Activated B cell treated with CpG ODN at 0.5 μM for 24 hours (primary cell): ENCODE results near the gene SPRY1. TPM values are rescaled to one million over a fixed set of nuclear protein-coding genes. Genes with fewer than 3 reads are reported as not detected.
A peak's percentile ranks its signal among the peaks of the same experiment; 100 is the strongest.

Experiments used
- ATAC-seq: fragments of 200-7000 bp; cut with Tn5 transposase; one replicate; pipeline ENCODE4 v1.10.0; 2021; ENCODE audit warnings: low read depth, mild to moderate bottlenecking, moderate library complexity
- CTCF ChIA-PET: fragments of 350-600 bp; sonication (Branson Sonifier 250); formaldehyde crosslinking; loops from one replicate; lab custom pipeline; 2021; ENCODE audit warnings: antibody characterized with exemption; lab: Charles Lee
- POLR2A ChIA-PET: fragments of 350-600 bp; sonication (Branson Sonifier 250); formaldehyde crosslinking; loops from one replicate; lab custom pipeline; 2021; ENCODE audit warnings: antibody characterized with exemption; lab: Charles Lee
- DNase-seq: peaks from one replicate; pipeline ENCODE4 v3.0.0; 2022
- H3K27ac Mint-ChIP-seq: one replicate; pipeline ENCODE4 v1.8.0; 2020; ENCODE audit warnings: mixed read lengths
- H3K27me3 Mint-ChIP-seq: one replicate; pipeline ENCODE4 v1.8.0; 2021; ENCODE audit warnings: mixed read lengths
- H3K36me3 Mint-ChIP-seq: one replicate; pipeline ENCODE4 v1.8.0; 2021; ENCODE audit warnings: low read depth, mixed read lengths
- H3K4me1 Mint-ChIP-seq: one replicate; pipeline ENCODE4 v1.8.0; 2021; ENCODE audit warnings: mixed read lengths
- H3K4me3 Mint-ChIP-seq: one replicate; pipeline ENCODE4 v1.8.0; 2020; ENCODE audit warnings: mild to moderate bottlenecking, mixed read lengths
- H3K9me3 Mint-ChIP-seq: one replicate; pipeline ENCODE4 v1.8.0; 2020; ENCODE audit warnings: mixed read lengths
- CTCF ChIP-seq: fragments of 200-600 bp; IDR thresholded peaks from one replicate; pipeline ENCODE4 v1.8.0; 2022; ENCODE audit warnings: antibody characterized with exemption, mild to moderate bottlenecking
- intact Hi-C: fragments of 100-400 bp; cut with micrococcal nuclease; formaldehyde crosslinking; loops from one replicate; pipeline ENCODE4 v1.15.1; 2024
- total RNA-seq: library from RNA; stranded (reverse); gene quantifications from 2 replicates; pipeline ENCODE4 v1.2.3, GENCODE V29; 2022

Gene SPRY1
- total RNA-seq, 1 donor from 2014 or later: 4.1 TPM

DNA sequence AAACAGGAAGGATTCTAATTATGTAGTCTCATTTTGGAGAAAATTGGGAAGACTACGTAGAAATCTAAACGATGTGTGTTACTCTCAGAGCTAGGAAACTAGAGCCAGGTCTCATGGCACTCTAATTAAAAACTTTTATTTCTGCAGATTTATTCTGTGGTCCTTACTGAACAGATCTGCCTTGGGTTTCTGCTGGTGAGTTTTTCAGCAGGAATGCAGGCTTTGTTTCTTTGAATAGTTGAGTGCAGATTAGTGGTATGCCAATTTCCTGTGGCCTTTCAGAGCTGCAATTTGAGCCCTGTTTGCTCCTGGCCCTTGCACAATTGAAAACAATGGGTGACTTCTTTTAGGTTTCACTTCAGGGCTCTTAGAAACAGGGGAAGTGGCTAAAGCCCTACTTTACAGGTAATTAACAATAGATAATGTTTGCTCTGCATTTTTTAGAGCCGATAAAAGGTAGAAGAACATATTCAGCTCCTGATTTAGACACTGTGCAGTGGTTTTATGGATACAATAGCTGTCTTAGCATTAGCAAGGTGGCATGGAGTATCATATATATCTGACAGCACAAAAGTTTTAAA lies 21.8 kb downstream of the SPRY1 start:
- POLR2A ChIA-PET: interaction anchor here (0.7 kb wide), 2 partner anchors 26 to 34 kb away, joined by 3 read pairs; no protein-coding TSS in a partner anchor
- H3K27me3 Mint-ChIP-seq: peaks cover 2% of the 10 kb centered on the region
- ATAC-seq (peak; percentile 42), DNase-seq (no peak)
- intact Hi-C loops: loop anchor here (2.0 kb wide), 1 partner anchor 20 kb away; no protein-coding TSS in a partner anchor
- peaks cover 34% of the 10 kb centered on the region for H3K4me1 Mint-ChIP-seq
- peak overlapping the region; percentile 15 for H3K4me3 Mint-ChIP-seq
- CTCF ChIA-PET: interaction anchor here (0.6 kb wide), 1 partner anchor 1270 kb away, joined by 3 read pairs; no protein-coding TSS in a partner anchor
- no peak overlapping the region for H3K27ac Mint-ChIP-seq
- no peaks in the 10 kb centered on the region for H3K9me3 Mint-ChIP-seq
- TF ChIP-seq CTCF: no peak
- H3K36me3 Mint-ChIP-seq: no peaks in the 10 kb centered on the region

- intact Hi-C loops: loop anchor here (2.0 kb wide), 1 partner anchor 21 kb away; no protein-coding TSS in a partner anchor
- no peak overlapping the region for H3K27ac Mint-ChIP-seq
- H3K27me3 Mint-ChIP-seq: peaks cover 2% of the 10 kb centered on the region
- ChIA-PET CTCF (no interaction called here), POLR2A (interaction anchor here (0.7 kb wide), 1 partner anchor 22 kb away, joined by 3 read pairs; no protein-coding TSS in a partner anchor)
- H3K4me3 Mint-ChIP-seq: no peak overlapping the region
- peaks cover 38% of the 10 kb centered on the region for H3K4me1 Mint-ChIP-seq
- no peaks in the 10 kb centered on the region for H3K9me3 Mint-ChIP-seq
- no peak for ATAC-seq
- no peak for DNase-seq
- no peak for TF ChIP-seq CTCF
- no peaks in the 10 kb centered on the region for H3K36me3 Mint-ChIP-seq
These were observed 23.5 kb downstream of the SPRY1 start for GRCh38 chr4:123419885-123420755.

- peaks cover 2% of the 10 kb centered on the region for H3K27me3 Mint-ChIP-seq
- peaks cover 34% of the 10 kb centered on the region for H3K4me1 Mint-ChIP-seq
- no peaks in the 10 kb centered on the region for H3K9me3 Mint-ChIP-seq
- no peak overlapping the region for H3K4me3 Mint-ChIP-seq
- no peak for TF ChIP-seq CTCF
- POLR2A ChIA-PET: no interaction called here
- intact Hi-C loops: no loop called here
- CTCF ChIA-PET: no interaction called here
- no peaks in the 10 kb centered on the region for H3K36me3 Mint-ChIP-seq
- ATAC-seq (no peak), DNase-seq (no peak)
- no peak overlapping the region for H3K27ac Mint-ChIP-seq
These were observed 24.8 kb downstream of the SPRY1 start for GRCh38 chr4:123421227-123421936.

GRCh38 chr4:123421937-123422781 lies 25.6 kb downstream of the SPRY1 start:
- DNase-seq (no peak), ATAC-seq (no peak)
- no peaks in the 10 kb centered on the region for H3K9me3 Mint-ChIP-seq
- intact Hi-C loops: loop anchor here (2.0 kb wide), 1 partner anchor 29 kb away; no protein-coding TSS in a partner anchor
- H3K27me3 Mint-ChIP-seq: no peaks in the 10 kb centered on the region
- peak overlapping the region; percentile 32 for H3K4me3 Mint-ChIP-seq
- peak overlapping the region; percentile 35 for H3K27ac Mint-ChIP-seq
- no peaks in the 10 kb centered on the region for H3K36me3 Mint-ChIP-seq
- ChIA-PET POLR2A (no interaction called here), CTCF (no interaction called here)
- TF ChIP-seq CTCF: no peak
- H3K4me1 Mint-ChIP-seq: peaks cover 32% of the 10 kb centered on the region
